GM12874 (cell line): Measurements from ENCODE around the gene GIT1.

Source experiments
- CTCF ChIP-seq: IDR thresholded peaks from 2 replicates; pipeline ENCODE4 v1.5.1; 2011; ENCODE audit warnings: low read depth, mild to moderate bottlenecking, control low read depth, low read length, moderate library complexity; ENCODE audit not compliant: insufficient read depth

Gene GIT1

GRCh38 chr17:29618272-29619065, 29.0 kb upstream of the GIT1 start:
- no peak for TF ChIP-seq CTCF

GRCh38 chr17:29617481-29618271, 28.2 kb upstream of the GIT1 start:
- peak; percentile 98 for TF ChIP-seq CTCF

- TF ChIP-seq CTCF, result peak; percentile 96
These were observed 27.7 kb upstream of the GIT1 start for GRCh38 chr17:29617125-29617480.

GRCh38 chr17:29616300-29617048, 27.0 kb upstream of the GIT1 start:
- TF ChIP-seq CTCF, result no peak

- TF ChIP-seq CTCF, result no peak
These were observed 26.2 kb upstream of the GIT1 start for GRCh38 chr17:29615492-29616299.

- no peak for TF ChIP-seq CTCF
These were observed 25.6 kb upstream of the GIT1 start for GRCh38 chr17:29615048-29615385.
